ENCODE results near the gene PRDM16. TPM values are rescaled to one million over a fixed set of nuclear protein-coding genes. Genes with fewer than 3 reads are reported as not detected.

Gene PRDM16
- total RNA-seq, 1 experiment from 2014 or later = 6.1 TPM

DNA sequence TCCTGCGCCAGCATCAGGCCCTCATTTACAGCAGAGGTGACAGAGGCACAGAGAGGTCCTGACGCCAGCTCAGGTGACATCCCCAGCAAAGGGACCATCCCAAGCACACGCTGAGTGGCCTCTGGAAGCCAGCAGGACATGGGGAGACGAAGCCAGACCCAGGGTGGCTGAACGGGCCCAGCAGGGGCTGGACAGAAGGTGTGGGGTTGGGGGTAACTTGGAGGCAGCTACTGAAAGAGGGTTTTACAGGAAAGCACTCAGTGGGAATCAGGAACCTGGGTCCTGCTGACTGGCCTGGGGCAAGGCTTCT lies 383.8 kb downstream of the PRDM16 start:
- ATAC-seq (no peak), DNase-seq (ENCODE audit: low read depth, low spot score) (no peak)
- Histone ChIP-seq H2AFZ (ENCODE audit: low read depth, low read length, poor library complexity, severe bottlenecking) (no peak overlapping the region), H3K4me1 (ENCODE audit: control insufficient read depth in 1 of 2, insufficient read depth in 2 of 2, low read length in 2 of 2) (peaks cover 14 to 27% of the 10 kb centered on the region in 2 experiments), H4K20me1 (ENCODE audit: insufficient read depth) (no peaks in the 10 kb centered on the region), H3K4me2 (ENCODE audit: low read length) (peak overlapping the region; percentile 73; the same call in 1 of the 2 replicates), H3K36me3 (ENCODE audit: control insufficient read depth in 1 of 2, insufficient read depth in 2 of 2, low read length in 2 of 2) (no peaks in the 10 kb centered on the region), H3K79me2 (ENCODE audit: insufficient read depth, low read length) (peaks cover 15% of the 10 kb centered on the region), H3K27me3 (ENCODE audit: insufficient read depth, low read length) (no peaks in the 10 kb centered on the region), H3K9me3 (ENCODE audit: control insufficient read depth in 1 of 2, insufficient read depth in 1 of 2, low read depth in 1 of 2, low read length in 2 of 2) (no peaks in the 10 kb centered on the region), H3K9ac (ENCODE audit: low read length) (no peak overlapping the region), H3K27ac (ENCODE audit: low read depth, low read length) (no peak overlapping the region), H3K4me3 (replicated peaks in 1 of 2; ENCODE audit: low read depth in 1 of 2, low read length in 2 of 2) (no peak overlapping the region), H3K9me2 (ENCODE audit: insufficient read depth) (no peaks in the 10 kb centered on the region)
- no TSS peak for BruUV-seq (replicated peaks)
- POLR2A ChIA-PET = interaction anchor here (0.7 to 1.3 kb wide), 3 partner anchors 29 to 272 kb away, joined by 3 to 6 read pairs (median 4); no protein-coding TSS in a partner anchor
- TF ChIP-seq SRF (IDR thresholded peaks at IDR 0.05; ENCODE audit: low read depth) = no peak
- TF ChIP-seq SP1 (IDR thresholded peaks at IDR 0.05; ENCODE audit: low read depth) = no peak
- CTCF ChIA-PET = interaction anchor here (0.6 to 2.5 kb wide), 30 partner anchors 10 to 631 kb away, joined by 3 to 136 read pairs (median 5); partner anchors contain the start of genes LRRC47 and TPRG1L
- intact Hi-C loops (cut with micrococcal nuclease) = loop anchor here (1.0 to 5.0 kb wide), 5 partner anchors 31 to 404 kb away; partner anchors contain the start of genes CEP104 and DFFB
- RAD21 ChIA-PET (ENCODE audit: low non-redundant PET in 1 of 2, low total read pairs in 2 of 2, uncharacterized antibody in 2 of 2, unreplicated experiment in 2 of 2) = interaction anchor here (0.6 to 1.8 kb wide), 13 partner anchors 19 to 272 kb away, joined by 3 to 10 read pairs (median 5); no protein-coding TSS in a partner anchor

DNA sequence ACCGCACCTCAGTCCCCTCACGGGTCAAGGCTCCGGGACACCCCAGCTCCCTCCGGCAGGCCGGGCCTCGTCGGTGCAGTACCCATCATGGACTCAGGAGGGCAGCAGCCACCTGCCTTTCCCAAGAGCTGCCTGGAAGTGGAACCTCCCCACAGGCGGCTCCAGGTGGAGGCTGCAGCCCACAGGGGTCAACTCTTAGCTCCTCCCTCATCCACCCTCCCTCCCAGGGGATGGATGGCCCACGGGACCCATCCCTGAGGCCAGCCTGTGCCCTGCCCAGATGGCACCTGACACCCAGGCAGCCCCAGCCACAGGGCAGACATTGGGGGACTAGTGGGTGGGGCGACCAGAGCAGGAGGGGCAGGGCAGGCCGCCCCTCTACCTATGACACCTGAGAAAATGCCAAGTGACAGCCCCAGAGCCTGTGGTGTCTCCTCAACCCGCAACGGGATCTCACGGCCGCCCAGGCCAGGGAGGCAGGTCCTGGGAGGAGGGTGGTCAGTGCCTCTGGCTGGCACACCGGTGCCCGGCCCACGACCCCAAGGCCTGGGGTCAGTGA lies 384.3 kb downstream of the PRDM16 start:
- no peaks in the 10 kb centered on the region for H3K9me2 ChIP-seq (ENCODE audit: insufficient read depth)
- DNase-seq (ENCODE audit: low read depth, low spot score) (peak; percentile 68), ATAC-seq (peak; percentile 65)
- no peak overlapping the region for H2AFZ ChIP-seq (ENCODE audit: low read depth, low read length, poor library complexity, severe bottlenecking)
- ChIA-PET CTCF (interaction anchor here (0.6 to 2.5 kb wide), 30 partner anchors 11 to 631 kb away, joined by 3 to 136 read pairs (median 5); partner anchors contain the start of genes LRRC47 and TPRG1L), POLR2A (interaction anchor here (0.7 to 1.3 kb wide), 3 partner anchors 29 to 271 kb away, joined by 3 to 6 read pairs (median 4); no protein-coding TSS in a partner anchor), RAD21 (ENCODE audit: low non-redundant PET in 1 of 2, low total read pairs in 2 of 2, uncharacterized antibody in 2 of 2, unreplicated experiment in 2 of 2) (interaction anchor here (0.5 to 1.8 kb wide), 14 partner anchors 18 to 271 kb away, joined by 3 to 10 read pairs (median 4); no protein-coding TSS in a partner anchor)
- no peaks in the 10 kb centered on the region for H3K27me3 ChIP-seq (ENCODE audit: insufficient read depth, low read length)
- no TSS peak for BruUV-seq (replicated peaks)
- H3K79me2 ChIP-seq (ENCODE audit: insufficient read depth, low read length) = peaks cover 15% of the 10 kb centered on the region
- H3K4me3 ChIP-seq (replicated peaks in 1 of 2; ENCODE audit: low read depth in 1 of 2, low read length in 2 of 2) = peak overlapping the region in 1 of 2 experiments; percentile 46; a peak in 1 of 4 replicates
- peak overlapping the region; percentile 67 for H3K9ac ChIP-seq (ENCODE audit: low read length)
- H3K36me3 ChIP-seq (ENCODE audit: control insufficient read depth in 1 of 2, insufficient read depth in 2 of 2, low read length in 2 of 2) = no peaks in the 10 kb centered on the region
- no peaks in the 10 kb centered on the region for H4K20me1 ChIP-seq (ENCODE audit: insufficient read depth)
- intact Hi-C loops (cut with micrococcal nuclease) = loop anchor here (1.0 to 5.0 kb wide), 5 partner anchors 31 to 404 kb away; partner anchors contain the start of genes CEP104 and DFFB
- TF ChIP-seq, protein P1, sequence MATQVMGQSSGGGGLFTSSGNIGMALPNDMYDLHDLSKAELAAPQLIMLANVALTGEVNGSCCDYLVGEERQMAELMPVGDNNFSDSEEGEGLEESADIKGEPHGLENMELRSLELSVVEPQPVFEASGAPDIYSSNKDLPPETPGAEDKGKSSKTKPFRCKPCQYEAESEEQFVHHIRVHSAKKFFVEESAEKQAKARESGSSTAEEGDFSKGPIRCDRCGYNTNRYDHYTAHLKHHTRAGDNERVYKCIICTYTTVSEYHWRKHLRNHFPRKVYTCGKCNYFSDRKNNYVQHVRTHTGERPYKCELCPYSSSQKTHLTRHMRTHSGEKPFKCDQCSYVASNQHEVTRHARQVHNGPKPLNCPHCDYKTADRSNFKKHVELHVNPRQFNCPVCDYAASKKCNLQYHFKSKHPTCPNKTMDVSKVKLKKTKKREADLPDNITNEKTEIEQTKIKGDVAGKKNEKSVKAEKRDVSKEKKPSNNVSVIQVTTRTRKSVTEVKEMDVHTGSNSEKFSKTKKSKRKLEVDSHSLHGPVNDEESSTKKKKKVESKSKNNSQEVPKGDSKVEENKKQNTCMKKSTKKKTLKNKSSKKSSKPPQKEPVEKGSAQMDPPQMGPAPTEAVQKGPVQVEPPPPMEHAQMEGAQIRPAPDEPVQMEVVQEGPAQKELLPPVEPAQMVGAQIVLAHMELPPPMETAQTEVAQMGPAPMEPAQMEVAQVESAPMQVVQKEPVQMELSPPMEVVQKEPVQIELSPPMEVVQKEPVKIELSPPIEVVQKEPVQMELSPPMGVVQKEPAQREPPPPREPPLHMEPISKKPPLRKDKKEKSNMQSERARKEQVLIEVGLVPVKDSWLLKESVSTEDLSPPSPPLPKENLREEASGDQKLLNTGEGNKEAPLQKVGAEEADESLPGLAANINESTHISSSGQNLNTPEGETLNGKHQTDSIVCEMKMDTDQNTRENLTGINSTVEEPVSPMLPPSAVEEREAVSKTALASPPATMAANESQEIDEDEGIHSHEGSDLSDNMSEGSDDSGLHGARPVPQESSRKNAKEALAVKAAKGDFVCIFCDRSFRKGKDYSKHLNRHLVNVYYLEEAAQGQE (IDR thresholded peaks at IDR 0.05; ENCODE audit: low read depth) = no peak
- TF ChIP-seq, protein P2, sequence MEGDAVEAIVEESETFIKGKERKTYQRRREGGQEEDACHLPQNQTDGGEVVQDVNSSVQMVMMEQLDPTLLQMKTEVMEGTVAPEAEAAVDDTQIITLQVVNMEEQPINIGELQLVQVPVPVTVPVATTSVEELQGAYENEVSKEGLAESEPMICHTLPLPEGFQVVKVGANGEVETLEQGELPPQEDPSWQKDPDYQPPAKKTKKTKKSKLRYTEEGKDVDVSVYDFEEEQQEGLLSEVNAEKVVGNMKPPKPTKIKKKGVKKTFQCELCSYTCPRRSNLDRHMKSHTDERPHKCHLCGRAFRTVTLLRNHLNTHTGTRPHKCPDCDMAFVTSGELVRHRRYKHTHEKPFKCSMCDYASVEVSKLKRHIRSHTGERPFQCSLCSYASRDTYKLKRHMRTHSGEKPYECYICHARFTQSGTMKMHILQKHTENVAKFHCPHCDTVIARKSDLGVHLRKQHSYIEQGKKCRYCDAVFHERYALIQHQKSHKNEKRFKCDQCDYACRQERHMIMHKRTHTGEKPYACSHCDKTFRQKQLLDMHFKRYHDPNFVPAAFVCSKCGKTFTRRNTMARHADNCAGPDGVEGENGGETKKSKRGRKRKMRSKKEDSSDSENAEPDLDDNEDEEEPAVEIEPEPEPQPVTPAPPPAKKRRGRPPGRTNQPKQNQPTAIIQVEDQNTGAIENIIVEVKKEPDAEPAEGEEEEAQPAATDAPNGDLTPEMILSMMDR (IDR thresholded peaks at IDR 0.05 in 2 of 3, conservative IDR thresholded peaks at IDR 0.05 in 1 of 3; ENCODE audit: borderline replicate concordance in 1 of 3, insufficient read depth in 1 of 3, low read depth in 2 of 3, low read length in 2 of 3) = peak in 2 of 3 experiments; percentile 93 to 94; a peak in 4 of 6 replicates
- no peaks in the 10 kb centered on the region for H3K9me3 ChIP-seq (ENCODE audit: control insufficient read depth in 1 of 2, insufficient read depth in 1 of 2, low read depth in 1 of 2, low read length in 2 of 2)
- peak overlapping the region; percentile 80 for H3K27ac ChIP-seq (ENCODE audit: low read depth, low read length)
- H3K4me1 ChIP-seq (ENCODE audit: control insufficient read depth in 1 of 2, insufficient read depth in 2 of 2, low read length in 2 of 2) = peaks cover 14 to 27% of the 10 kb centered on the region in 2 experiments
- H3K4me2 ChIP-seq (ENCODE audit: low read length) = peak overlapping the region; percentile 73
